ENCODE measurements around the gene PRKAB1.

- TF ChIP-seq CTCF (conservative IDR thresholded peaks at IDR 0.05; ENCODE audit: low read depth in 2 of 2) (no peak), REST (IDR thresholded peaks at IDR 0.05; ENCODE audit: unreplicated experiment) (no peak), JUNB (IDR thresholded peaks at IDR 0.05; ENCODE audit: unreplicated experiment) (no peak), ZNF114 (CRISPR knock-in tag; IDR thresholded peaks at IDR 0.05) (no peak), STAT1 (IDR thresholded peaks at IDR 0.05; ENCODE audit: unreplicated experiment) (no peak)
Measured at GRCh38 chr12:119720349-119720748, 52.4 kb downstream of the PRKAB1 start.

Measured in GM23338 (cell line).